Heart left ventricle (tissue), 16 donors: ENCODE data around the gene SIVA1. TPM values are rescaled to one million over a fixed set of nuclear protein-coding genes. Genes with fewer than 3 reads are reported as not detected.

Experiments used
- ATAC-seq, 4 donors: fragments of 200-7000 bp; cut with Tn5 transposase; one replicate each; pipeline ENCODE4 v1.9.1; 2020 to 2022; ENCODE audit warnings: moderate library complexity in 4 of 4, mild to moderate bottlenecking in 3 of 4, moderate number of reproducible peaks in 1 of 4
- DNase-seq, 5 donors: peaks; one replicate each; pipeline ENCODE4 v3.0.0-alpha.2; 2020
- H3K27ac ChIP-seq, 12 donors: fragments of 200-600 bp; sonication (generic) in 4 of 12; one replicate each; pipeline versions ENCODE4 v1.5.0 to v1.8.0; 2016 to 2022; ENCODE audit warnings: mild to moderate bottlenecking in 2 of 12
- H3K27me3 ChIP-seq, 9 donors: fragments of 200-600 bp; sonication (generic) in 2 of 9; one replicate each; pipeline versions ENCODE4 v1.5.1 to v1.8.0; 2016 to 2022; ENCODE audit warnings: mild to moderate bottlenecking in 3 of 9
- H3K36me3 ChIP-seq, 9 donors: fragments of 200-600 bp; sonication (generic) in 2 of 9; one replicate each; pipeline versions ENCODE4 v1.5.0 to v1.8.0; 2018 to 2022; ENCODE audit warnings: mild to moderate bottlenecking in 2 of 9
- H3K4me1 ChIP-seq, 12 donors: fragments of 200-600 bp; sonication (generic) in 4 of 12; one replicate each; pipeline versions ENCODE4 v1.5.0 to v1.8.0; 2016 to 2022; ENCODE audit warnings: mild to moderate bottlenecking in 3 of 12
- H3K4me3 ChIP-seq, 12 donors: fragments of 200-600 bp; sonication (generic) in 4 of 12; one replicate each; pipeline versions ENCODE4 v1.5.0 to v1.8.0; 2017 to 2022; ENCODE audit warnings: mild to moderate bottlenecking in 9 of 12, moderate library complexity in 4 of 12
- H3K9me3 ChIP-seq, 12 donors: fragments of 200-600 bp; sonication (generic) in 4 of 12; one replicate each; pipeline versions ENCODE4 v1.5.0 to v1.8.0; 2016 to 2022; ENCODE audit warnings: mild to moderate bottlenecking in 1 of 12
- POLR2A ChIP-seq, 2 donors: fragments of 450-650 bp; IDR thresholded peaks; one replicate each; pipeline ENCODE4 v1.6.1; 2017; ENCODE audit warnings: antibody characterized with exemption in 2 of 2, mild to moderate bottlenecking in 2 of 2, moderate library complexity in 2 of 2
- WGBS, 4 donors: extraction: QIAGEN DNeasy Blood & Tissue Kit in 2 of 4; methylation state at CpG; one replicate each; pipeline versions ENCODE4 v1.1.5 to v1.1.7; 2013 to 2018; 5-methylcytosine and 5-hydroxymethylcytosine counted together
- intact Hi-C, 10 donors: fragments of 100-400 bp; cut with DNase I; formaldehyde crosslinking; loops; one replicate each; pipeline versions ENCODE4 v1.11.1 to v1.14.2; 2022
- polyA plus RNA-seq, 2 donors: library from polyadenylated mRNA; stranded (reverse); fragments of 200-250 nt; gene quantifications; one replicate each; pipeline ENCODE4 v1.2.3, GENCODE V29; 2013
- total RNA-seq, 9 donors: library from RNA; depleted of rRNA in 2 of 9; stranded (reverse); fragments of >200 nt in 2 of 9; fragmentation: NEBNext Ultra II Directional in 3 of 9; extraction: Animal tissue kit (Norgen Biotek cat#: 25700) in 3 of 9; gene quantifications; one replicate each; pipeline versions ENCODE4 v1.1.0 to v1.2.4, GENCODE V29; 2016 to 2023
- TF ChIP-seq, protein P1 (sequence below), 12 donors: fragments of 200-600 bp; sonication (generic) in 4 of 12; IDR thresholded peaks; one replicate each; pipeline versions ENCODE4 v1.5.0 to v1.8.0; 2018 to 2022; ENCODE audit warnings: antibody characterized with exemption in 12 of 12, mild to moderate bottlenecking in 5 of 12
- donor health status: ischemic (EF 13 %, LVEDD 7.1; RV severe dilation, severe dysfunction).
- donor health status: healthy with polysubstance abuse.
- donor health status: DM: no; HTN: yes; CAD: no.
- donor health status: DM: no; HTN: no; CAD: no.
- donor health status: ischemic (EF 25% LVEDD 6.9; RV normal size, moderate dysfunction).
- donor health status: ischemic (EF 25% LVEDD 5.7; RV mildly dilated, moderate dysfunction).
- donor health status: healthy.
- donor health status: DM: yes; HTN: yes; CAD: no.
- donor health status: ischemic (EF 35%, LVEDD 5.7; RV mildly dilated, moderate dysfunction).
- donor health status: nonischemic (EF 11% LVEDD 7.7; RV severe dilation, severe dysfunction).
- donor health status: DM: yes; HTN: yes; CAD: no.
- donor health status: PGD.
- donor health status: ischemic (EF 29% LVEDD 5.4; RV normal size, mild dysfunction).
- donor health status: nonischemic (EF 23%, LVEDD 6.1; RV moderate dilation, normal function).

SIVA1 gene
- total and polyA plus RNA-seq, 11 donors = 41.0 to 203 (median 57.4) TPM

DNA sequence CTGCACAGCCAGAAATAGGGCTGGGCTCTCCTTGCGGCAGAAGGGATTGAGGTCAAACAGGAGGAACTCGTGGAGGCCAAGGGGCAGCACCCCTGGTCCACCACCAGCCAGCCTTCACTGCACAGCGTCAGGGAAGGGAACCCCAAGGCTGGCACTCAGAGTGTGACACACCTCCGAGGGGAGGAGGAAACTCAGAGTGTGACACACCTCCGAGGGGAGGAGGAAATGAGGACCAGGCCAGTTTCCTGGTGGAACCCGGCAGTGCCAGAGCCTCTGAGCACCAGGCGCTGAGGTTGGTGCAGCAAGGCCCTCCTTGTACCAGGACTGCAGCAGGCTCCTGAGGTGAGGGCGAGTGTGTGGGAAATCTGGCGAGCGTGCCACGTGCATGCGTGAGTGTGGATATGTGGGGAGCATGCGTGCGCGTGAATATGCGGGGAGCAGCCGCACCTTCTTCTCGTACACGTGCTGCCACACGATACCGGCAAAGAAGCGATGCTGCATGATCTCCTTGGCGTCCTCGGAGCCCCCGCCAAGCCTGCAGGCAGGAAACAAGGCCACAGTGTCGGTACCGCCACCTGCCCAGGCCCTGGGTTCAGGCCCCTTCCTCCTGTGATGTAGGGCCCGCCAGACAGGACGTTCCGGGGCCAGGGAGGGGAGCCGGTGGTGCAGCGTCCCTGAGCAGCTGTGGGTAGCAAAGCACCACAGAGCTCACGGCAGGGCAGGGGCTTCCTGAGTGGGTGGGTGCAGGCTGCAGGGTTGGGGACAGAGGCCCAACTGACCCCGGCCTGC is 19.2 kb downstream of the SIVA1 start:
- intact Hi-C loops = loop anchor here in 2 of 10 donors (2.0 kb wide), 1 partner anchor 53 kb away; no protein-coding TSS in a partner anchor

DNA sequence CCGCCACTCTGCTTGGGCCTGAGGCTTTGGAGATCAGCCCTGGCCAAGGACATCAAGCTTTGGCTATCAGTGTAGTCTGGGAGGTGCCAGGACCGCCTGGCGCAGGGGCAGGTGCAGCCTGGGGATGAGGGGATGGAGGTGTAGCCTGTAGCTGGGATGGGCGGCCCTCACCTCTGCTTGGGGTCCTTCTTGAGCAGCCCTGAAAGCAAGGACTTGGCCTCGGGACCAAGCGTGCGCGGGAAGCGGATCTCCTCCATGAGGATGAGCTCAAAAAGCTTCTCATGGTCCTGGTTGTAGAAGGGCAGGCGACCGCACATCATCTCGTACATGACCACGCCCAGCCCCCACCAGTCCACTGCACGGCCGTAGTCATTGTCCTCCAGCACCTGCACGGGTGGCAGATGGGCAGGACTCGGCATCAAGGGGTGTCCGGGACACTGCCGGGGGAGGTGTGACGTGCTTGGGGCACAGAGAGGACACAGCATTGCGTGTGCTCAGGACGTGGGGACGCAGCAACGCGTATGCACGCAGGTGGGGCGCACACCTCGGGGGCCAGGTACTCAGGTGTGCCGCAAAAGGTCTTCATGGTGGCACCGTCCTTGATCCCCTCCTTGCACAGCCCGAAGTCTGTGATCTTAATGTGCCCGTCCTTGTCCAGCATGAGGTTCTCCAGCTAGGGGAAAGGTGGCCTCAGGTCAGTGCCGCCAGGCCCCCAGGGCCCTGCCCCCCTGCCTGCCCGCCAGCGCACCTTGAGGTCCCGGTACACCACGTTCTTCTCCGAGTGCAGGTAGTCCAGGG is 20.0 kb downstream of the SIVA1 start:
- Histone ChIP-seq H3K9me3 (peaks cover 0 to 6% (median 0%) of the 10 kb centered on the region in 12 donors), H3K27me3 (no peaks in the 10 kb centered on the region), H3K4me3 (no peak overlapping the region), H3K36me3 (peaks cover 0 to 73% (median 55%) of the 10 kb centered on the region in 9 donors), H3K27ac (no peak overlapping the region), H3K4me1 (peaks cover 0 to 12% (median 9%) of the 10 kb centered on the region in 12 donors)
- TF ChIP-seq POLR2A (IDR thresholded peaks at IDR 0.05) = no peak
- TF ChIP-seq, protein P1, sequence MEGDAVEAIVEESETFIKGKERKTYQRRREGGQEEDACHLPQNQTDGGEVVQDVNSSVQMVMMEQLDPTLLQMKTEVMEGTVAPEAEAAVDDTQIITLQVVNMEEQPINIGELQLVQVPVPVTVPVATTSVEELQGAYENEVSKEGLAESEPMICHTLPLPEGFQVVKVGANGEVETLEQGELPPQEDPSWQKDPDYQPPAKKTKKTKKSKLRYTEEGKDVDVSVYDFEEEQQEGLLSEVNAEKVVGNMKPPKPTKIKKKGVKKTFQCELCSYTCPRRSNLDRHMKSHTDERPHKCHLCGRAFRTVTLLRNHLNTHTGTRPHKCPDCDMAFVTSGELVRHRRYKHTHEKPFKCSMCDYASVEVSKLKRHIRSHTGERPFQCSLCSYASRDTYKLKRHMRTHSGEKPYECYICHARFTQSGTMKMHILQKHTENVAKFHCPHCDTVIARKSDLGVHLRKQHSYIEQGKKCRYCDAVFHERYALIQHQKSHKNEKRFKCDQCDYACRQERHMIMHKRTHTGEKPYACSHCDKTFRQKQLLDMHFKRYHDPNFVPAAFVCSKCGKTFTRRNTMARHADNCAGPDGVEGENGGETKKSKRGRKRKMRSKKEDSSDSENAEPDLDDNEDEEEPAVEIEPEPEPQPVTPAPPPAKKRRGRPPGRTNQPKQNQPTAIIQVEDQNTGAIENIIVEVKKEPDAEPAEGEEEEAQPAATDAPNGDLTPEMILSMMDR (IDR thresholded peaks at IDR 0.05) = no peak
- ATAC-seq (no peak), DNase-seq (no peak)
- WGBS, 4 donors = 95 to 97% (median 96%) methylated on average over 17 to 38 of the region's 38 CpGs
- intact Hi-C loops = loop anchor here in 1 of 10 donors (2.0 kb wide), 1 partner anchor 52 kb away; no protein-coding TSS in a partner anchor

More for the DNA sequence above, 19.2 kb downstream of the SIVA1 start:
- peaks cover 0 to 12% (median 9%) of the 10 kb centered on the region in 12 donors for H3K4me1 ChIP-seq
- TF ChIP-seq, protein P1 (IDR thresholded peaks at IDR 0.05) = no peak
- no peak for TF ChIP-seq POLR2A (IDR thresholded peaks at IDR 0.05)
- no peaks in the 10 kb centered on the region for H3K27me3 ChIP-seq
- H3K27ac ChIP-seq = no peak overlapping the region
- H3K4me3 ChIP-seq = no peak overlapping the region
- 90 to 92% (median 90%) methylated on average over 30 to 34 of the region's 34 CpGs for WGBS, 4 donors
- ATAC-seq (no peak), DNase-seq (peak in 1 of 5 donors; percentile 19)
- H3K9me3 ChIP-seq = peaks cover 0 to 6% (median 0%) of the 10 kb centered on the region in 12 donors
- peaks cover 0 to 70% (median 55%) of the 10 kb centered on the region in 9 donors for H3K36me3 ChIP-seq

DNA sequence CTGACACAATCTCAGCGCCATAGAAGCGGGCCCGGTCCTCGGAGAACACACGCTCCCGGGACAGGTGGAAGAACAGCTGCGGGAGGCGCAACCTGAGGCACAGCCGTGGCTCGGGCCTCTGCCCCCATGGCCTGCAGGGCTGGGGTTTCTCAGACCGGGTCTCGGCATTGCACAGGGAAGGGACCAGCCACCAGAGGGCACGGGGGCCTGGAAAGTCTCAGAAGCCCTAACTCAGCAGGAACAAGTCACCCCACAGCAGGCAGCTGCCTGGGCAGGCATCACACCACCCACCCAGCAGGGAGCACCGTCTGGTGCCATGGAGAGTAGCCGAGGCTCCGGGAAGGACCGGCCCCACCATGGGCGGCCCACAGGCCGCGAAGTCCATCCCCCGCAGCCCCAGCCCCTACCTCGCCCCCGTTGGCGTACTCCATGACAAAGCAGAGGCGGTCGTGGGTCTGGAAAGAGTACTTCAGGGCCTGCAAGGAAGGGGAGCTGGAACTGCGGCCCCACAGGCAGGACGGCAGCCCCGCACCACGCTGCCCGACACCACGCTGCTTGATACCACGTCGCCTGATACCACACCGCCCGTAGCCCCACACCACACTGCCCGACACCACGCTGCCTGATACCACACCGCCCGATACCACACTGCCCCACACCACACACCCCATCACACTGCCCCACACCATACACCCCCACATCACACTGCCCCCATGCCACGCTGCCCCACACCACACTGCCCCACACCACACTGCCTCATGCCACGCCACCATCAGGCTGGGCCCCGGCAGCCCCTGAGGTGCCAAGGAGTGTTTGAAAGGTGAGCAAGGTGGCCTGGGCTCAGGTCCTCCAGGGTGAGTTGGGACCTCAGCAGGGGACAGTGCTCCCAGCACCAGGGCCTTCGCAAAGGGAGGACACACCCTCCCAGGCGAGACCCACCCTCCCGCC is 20.8 kb downstream of the SIVA1 start:
- WGBS, 4 donors = 85 to 89% (median 88%) methylated on average over 39 to 46 of the region's 46 CpGs
- peaks cover 0 to 74% (median 55%) of the 10 kb centered on the region in 9 donors for H3K36me3 ChIP-seq
- H3K4me3 ChIP-seq = no peak overlapping the region
- TF ChIP-seq POLR2A (IDR thresholded peaks at IDR 0.05) = no peak
- TF ChIP-seq, protein P1 (IDR thresholded peaks at IDR 0.05) = no peak
- H3K9me3 ChIP-seq = peaks cover 0 to 6% (median 0%) of the 10 kb centered on the region in 12 donors
- no peak for DNase-seq
- intact Hi-C loops = loop anchor here in 1 of 10 donors (2.0 kb wide), 1 partner anchor 51 kb away; no protein-coding TSS in a partner anchor
- peaks cover 0 to 5% (median 3%) of the 10 kb centered on the region in 12 donors for H3K4me1 ChIP-seq
- no peaks in the 10 kb centered on the region for H3K27me3 ChIP-seq
- ATAC-seq = no peak
- H3K27ac ChIP-seq = no peak overlapping the region
